Activated naive CD4-positive, alpha-beta T cell treated with anti-CD3 and anti-CD28 coated beads, Interleukin-2, amount 10 ng/mL, durations not matched to agents 5 hours and 36 hours (primary cell): ENCODE measurements around the gene CXorf49. TPM values are rescaled to one million over a fixed set of nuclear protein-coding genes. Genes with fewer than 3 reads are reported as not detected.

ENCODE experiments used
- total RNA-seq, 2 experiments: library from RNA; stranded (reverse); gene quantifications; one replicate each; pipeline ENCODE4 v1.2.3, GENCODE V29; 2021

The CXorf49 gene
- not detected for total RNA-seq

DNA sequence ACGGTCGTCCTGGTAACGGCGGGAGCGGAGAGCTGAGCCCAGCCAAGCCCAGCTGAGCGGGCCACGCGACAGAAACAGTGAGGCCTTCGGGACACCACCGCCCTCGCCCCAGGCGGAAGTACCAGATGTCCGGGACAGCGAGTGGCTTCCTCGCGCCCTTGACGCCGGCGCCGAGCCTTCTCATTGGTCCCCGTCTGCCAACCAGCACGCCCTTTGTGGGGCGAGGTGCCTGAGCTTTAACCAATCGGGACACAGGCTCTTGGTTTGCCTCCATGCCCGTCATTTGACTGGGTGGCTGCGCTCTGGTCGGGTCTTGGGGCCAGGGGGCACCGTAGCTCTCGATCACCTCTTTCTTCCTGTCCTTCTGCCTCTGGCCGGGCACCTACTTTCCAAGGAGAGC is at the start of gene CXorf49:
Gene CXorf49 (minus strand): TSS at position 101 of the 400 bp plus-strand sequence. CDS start 134 bp downstream, outside the sequence.

GRCh38 chrX:71763049-71763448 is 45.0 kb upstream of the CXorf49 start, which contains the start of gene CXorf49B:
Gene CXorf49B (plus strand): TSS chrX:71763349. CDS start chrX:71763424, 75 bp downstream.

GRCh38 chrX:71667328-71668247 is 50.5 kb downstream of the CXorf49 start, which contains the start of gene LOC101059915:
Gene LOC101059915 (plus strand): TSS chrX:71667546.

Other genes with a start within 250 kb of the CXorf49 start
- gene OGT, start 185.2 kb downstream of the CXorf49 start, total RNA-seq = 100 to 1,000 TPM; 442 to 453 TPM
- 1 to 10 TPM; 5.8 to 7.6 TPM for gene GCNA, start 139.8 kb downstream of the CXorf49 start, total RNA-seq
- gene CXCR3, start 99.8 kb downstream of the CXorf49 start, total RNA-seq = 10 to 100 TPM; 30.7 to 32.0 TPM
- not detected for gene CXorf49B, start 45.1 kb upstream of the CXorf49 start, total RNA-seq
- under 1 TPM; 0.48 to 0.53 TPM for gene NHSL2, start 192.6 kb upstream of the CXorf49 start, total RNA-seq